OCI-LY1 (cell line): Measurements from ENCODE around the gene GPRIN2.

ENCODE experiments used
- H2AFZ ChIP-seq: fragments of 200-600 bp; sonication (generic), shearing (Covaris generic); 2 replicates; pipeline ENCODE4 v1.6.0; 2014; ENCODE audit warnings: antibody characterized with exemption, mild to moderate bottlenecking, low read length
- H3F3A ChIP-seq: fragments of 200-600 bp; sonication (generic), shearing (Covaris generic); 2 replicates; pipeline ENCODE4 v1.6.0; 2014; ENCODE audit warnings: mild to moderate bottlenecking, antibody characterized with exemption, low read length, moderate library complexity; ENCODE audit not compliant: insufficient read depth
- H3K27ac ChIP-seq: fragments of 200-600 bp; sonication (generic); 2 replicates; pipeline ENCODE4 v1.5.1; 2014; ENCODE audit warnings: low read length, mixed run types, mild to moderate bottlenecking, low read depth; ENCODE audit not compliant: poor library complexity, severe bottlenecking
- H3K27me3 ChIP-seq: fragments of 200-600 bp; sonication (generic); 2 replicates; pipeline ENCODE4 v1.6.0; 2014; ENCODE audit warnings: antibody characterized with exemption, mild to moderate bottlenecking, low read length, moderate library complexity; ENCODE audit not compliant: insufficient read depth
- H3K36me3 ChIP-seq: fragments of 200-600 bp; sonication (generic); 2 replicates; pipeline ENCODE4 v1.6.1; 2014; ENCODE audit warnings: mild to moderate bottlenecking, antibody characterized with exemption, low read length, moderate library complexity, mixed read lengths; ENCODE audit not compliant: insufficient read depth
- H3K4me1 ChIP-seq: fragments of 200-600 bp; sonication (generic); 2 replicates; pipeline ENCODE4 v1.5.1; 2014; ENCODE audit warnings: mild to moderate bottlenecking, low read length, moderate library complexity; ENCODE audit not compliant: insufficient read depth, severe bottlenecking
- H3K4me2 ChIP-seq: fragments of 200-600 bp; sonication (generic), shearing (Covaris generic); 2 replicates; pipeline ENCODE4 v1.6.1; 2014; ENCODE audit warnings: low read length
- H3K4me3 ChIP-seq: fragments of 200-600 bp; sonication (generic); 2 replicates; pipeline ENCODE4 v1.5.1; 2014; ENCODE audit warnings: low read length, low read depth, mild to moderate bottlenecking, mixed read lengths; ENCODE audit not compliant: poor library complexity, severe bottlenecking
- H3K79me2 ChIP-seq: fragments of 200-600 bp; shearing (Covaris generic); 2 replicates; pipeline ENCODE4 v1.6.1; 2016; ENCODE audit warnings: mixed run types, low read length, mixed read lengths; ENCODE audit not compliant: insufficient read depth
- H3K9ac ChIP-seq: fragments of 200-600 bp; sonication (generic), shearing (Covaris generic); 2 replicates; pipeline ENCODE4 v1.6.1; 2014; ENCODE audit warnings: mild to moderate bottlenecking, low read length, mixed read lengths
- H3K9me2 ChIP-seq: fragments of 200-600 bp; sonication (generic), shearing (Covaris generic); 2 replicates; pipeline ENCODE4 v1.6.1; 2014; ENCODE audit warnings: low read depth, mild to moderate bottlenecking, low read length, mixed read lengths
- H3K9me3 ChIP-seq: fragments of 200-600 bp; shearing (Covaris generic); 2 replicates; pipeline ENCODE4 v1.6.1; 2014; ENCODE audit warnings: low read length, mixed read lengths
- H4K20me1 ChIP-seq: fragments of 200-600 bp; sonication (generic), shearing (Covaris generic); 2 replicates; pipeline ENCODE4 v1.6.0; 2016; ENCODE audit warnings: mild to moderate bottlenecking, low read length; ENCODE audit not compliant: insufficient read depth
- EZH2 ChIP-seq: fragments of 200-600 bp; sonication (generic), shearing (Covaris generic); IDR thresholded peaks from 2 replicates; pipeline ENCODE4 v1.8.0; 2017; ENCODE audit warnings: borderline replicate concordance, mixed run types, mild to moderate bottlenecking, antibody characterized with exemption, low read length, moderate library complexity, mixed read lengths
- TF ChIP-seq, protein P1 (sequence below): fragments of 200-600 bp; sonication (generic), shearing (Covaris generic); IDR thresholded peaks from 2 replicates; pipeline ENCODE4 v1.5.1; 2017; ENCODE audit warnings: mild to moderate bottlenecking, antibody characterized with exemption, low read length, moderate library complexity, mixed read lengths

GPRIN2 gene

DNA sequence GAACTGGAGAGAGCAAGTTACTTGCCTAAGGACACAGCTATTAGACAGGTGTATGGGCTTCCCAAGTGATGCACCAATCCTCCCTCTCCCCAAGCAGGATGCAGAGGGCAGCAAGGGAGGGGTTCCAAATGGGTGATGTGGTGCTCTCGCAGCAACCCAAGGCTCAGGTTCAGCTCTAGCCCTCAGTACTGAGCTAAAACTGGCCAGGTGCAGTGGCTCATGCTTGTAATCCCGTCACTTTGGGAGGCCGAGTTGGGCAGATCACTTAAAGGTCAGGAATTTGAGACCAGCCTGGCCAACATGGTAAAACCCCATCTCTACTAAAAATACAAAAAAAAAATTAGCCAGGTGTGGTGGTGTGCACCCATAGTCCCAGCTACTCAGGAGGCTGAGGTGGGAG is 40.7 kb downstream of the GPRIN2 start:
- Histone ChIP-seq H3K4me2 (no peak overlapping the region), H3F3A (no peaks in the 10 kb centered on the region), H3K4me3 (no peak overlapping the region), H3K36me3 (no peaks in the 10 kb centered on the region), H4K20me1 (no peaks in the 10 kb centered on the region), H3K9ac (no peak overlapping the region), H3K9me2 (no peaks in the 10 kb centered on the region), H3K27me3 (no peaks in the 10 kb centered on the region), H3K79me2 (no peaks in the 10 kb centered on the region), H2AFZ (no peak overlapping the region), H3K4me1 (no peaks in the 10 kb centered on the region), H3K27ac (no peak overlapping the region), H3K9me3 (no peaks in the 10 kb centered on the region)
- no peak for TF ChIP-seq EZH2
- TF ChIP-seq, protein P1, sequence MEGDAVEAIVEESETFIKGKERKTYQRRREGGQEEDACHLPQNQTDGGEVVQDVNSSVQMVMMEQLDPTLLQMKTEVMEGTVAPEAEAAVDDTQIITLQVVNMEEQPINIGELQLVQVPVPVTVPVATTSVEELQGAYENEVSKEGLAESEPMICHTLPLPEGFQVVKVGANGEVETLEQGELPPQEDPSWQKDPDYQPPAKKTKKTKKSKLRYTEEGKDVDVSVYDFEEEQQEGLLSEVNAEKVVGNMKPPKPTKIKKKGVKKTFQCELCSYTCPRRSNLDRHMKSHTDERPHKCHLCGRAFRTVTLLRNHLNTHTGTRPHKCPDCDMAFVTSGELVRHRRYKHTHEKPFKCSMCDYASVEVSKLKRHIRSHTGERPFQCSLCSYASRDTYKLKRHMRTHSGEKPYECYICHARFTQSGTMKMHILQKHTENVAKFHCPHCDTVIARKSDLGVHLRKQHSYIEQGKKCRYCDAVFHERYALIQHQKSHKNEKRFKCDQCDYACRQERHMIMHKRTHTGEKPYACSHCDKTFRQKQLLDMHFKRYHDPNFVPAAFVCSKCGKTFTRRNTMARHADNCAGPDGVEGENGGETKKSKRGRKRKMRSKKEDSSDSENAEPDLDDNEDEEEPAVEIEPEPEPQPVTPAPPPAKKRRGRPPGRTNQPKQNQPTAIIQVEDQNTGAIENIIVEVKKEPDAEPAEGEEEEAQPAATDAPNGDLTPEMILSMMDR = no peak

GRCh38 chr10:46515366-46515765 is 41.1 kb downstream of the GPRIN2 start:
- Histone ChIP-seq H3K4me1 (no peaks in the 10 kb centered on the region), H3K4me2 (no peak overlapping the region), H3K9me2 (no peaks in the 10 kb centered on the region), H3K27me3 (no peaks in the 10 kb centered on the region), H3K27ac (no peak overlapping the region), H3K36me3 (no peaks in the 10 kb centered on the region), H3F3A (no peaks in the 10 kb centered on the region), H2AFZ (no peak overlapping the region), H3K79me2 (no peaks in the 10 kb centered on the region), H3K4me3 (no peak overlapping the region), H3K9me3 (no peaks in the 10 kb centered on the region), H4K20me1 (no peaks in the 10 kb centered on the region), H3K9ac (no peak overlapping the region)
- no peak for TF ChIP-seq EZH2
- TF ChIP-seq, protein P1 = no peak

GRCh38 chr10:46514899-46515298 is 41.6 kb downstream of the GPRIN2 start:
- H3K36me3 ChIP-seq = no peaks in the 10 kb centered on the region
- H3K9ac ChIP-seq = no peak overlapping the region
- no peak overlapping the region for H3K27ac ChIP-seq
- no peaks in the 10 kb centered on the region for H3K27me3 ChIP-seq
- no peaks in the 10 kb centered on the region for H3K9me2 ChIP-seq
- no peaks in the 10 kb centered on the region for H3K4me1 ChIP-seq
- no peaks in the 10 kb centered on the region for H4K20me1 ChIP-seq
- H3K79me2 ChIP-seq = no peaks in the 10 kb centered on the region
- H3K4me3 ChIP-seq = no peak overlapping the region
- no peak overlapping the region for H2AFZ ChIP-seq
- H3K9me3 ChIP-seq = no peaks in the 10 kb centered on the region
- H3F3A ChIP-seq = no peaks in the 10 kb centered on the region
- no peak overlapping the region for H3K4me2 ChIP-seq
- TF ChIP-seq, protein P1 = no peak
- TF ChIP-seq EZH2 = no peak
